SK-N-SH (cell line): ENCODE data around the gene KCNAB1. TPM values are rescaled to one million over a fixed set of nuclear protein-coding genes. Genes with fewer than 3 reads are reported as not detected.
"Not testable (repeated sequence)": the region's sequence is repeated elsewhere in the genome, so short reads cannot be mapped to it uniquely, and the experiment has no call there.

Experiments
- CTCF ChIA-PET: fragments of 300-600, 350-600 bp; formaldehyde crosslinking; extraction: SDS; loops from one replicate; lab custom pipeline; 2021; lab: Yijun Ruan, JAX
- POLR2A ChIA-PET: fragments of 350-600 bp; sonication (Branson Sonifier 250); formaldehyde crosslinking; extraction: SDS; loops from one replicate; lab custom pipeline; 2020; ENCODE audit warnings: antibody characterized with exemption, inconsistent platforms; lab: Yijun Ruan, JAX
- DNase-seq: peaks from one replicate; pipeline ENCODE4 v3.0.0; 2012
- H2AFZ ChIP-seq: fragments of 200-600 bp; sonication (generic); 2 replicates; pipeline ENCODE4 v1.8.1; 2016; ENCODE audit warnings: antibody characterized with exemption, mild to moderate bottlenecking, low read depth
- H3F3A ChIP-seq: fragments of 200-600 bp; sonication (generic); replicated peaks from 2 replicates; pipeline ENCODE3; 2016; ENCODE audit warnings: antibody characterized with exemption, mild to moderate bottlenecking; ENCODE audit not compliant: insufficient read depth
- H3K27ac ChIP-seq, 2 experiments: fragments of 200-500 bp in 1 of 2; fragments of 200-600 bp in 1 of 2; sonication (Bioruptor generic) in 1 of 2; sonication (generic), shearing (Covaris generic) in 1 of 2; 2 replicates each; pipeline versions ENCODE4 v1.5.1 to v1.6.1; 2014 to 2016; ENCODE audit warnings: low read depth in 2 of 2, inconsistent platforms in 1 of 2, low read length in 1 of 2, mild to moderate bottlenecking in 1 of 2, mixed read lengths in 1 of 2
- H3K27me3 ChIP-seq: fragments of 200-600 bp; sonication (generic), shearing (Covaris generic); 2 replicates; pipeline ENCODE4 v1.6.1; 2016; ENCODE audit warnings: mixed run types; ENCODE audit not compliant: insufficient read depth
- H3K36me3 ChIP-seq, 2 experiments: fragments of 200-500 bp in 1 of 2; fragments of 200-600 bp in 1 of 2; sonication (Bioruptor generic) in 1 of 2; sonication (generic) in 1 of 2; replicated peaks in 1 of 2; 2 replicates each; pipeline versions ENCODE3 to v1.5.1; 2014 to 2016; ENCODE audit warnings: low read length in 1 of 2, mild to moderate bottlenecking in 1 of 2; ENCODE audit not compliant: insufficient read depth in 2 of 2, control insufficient read depth in 1 of 2
- H3K4me1 ChIP-seq, 2 experiments: fragments of 200-500 bp in 1 of 2; fragments of 200-600 bp in 1 of 2; sonication (Bioruptor generic) in 1 of 2; sonication (generic), shearing (Covaris generic) in 1 of 2; 2 replicates each; pipeline versions ENCODE4 v1.5.1 to v1.6.1; 2014 to 2016; ENCODE audit warnings: low read depth in 1 of 2, low read length in 1 of 2, mixed run types in 1 of 2; ENCODE audit not compliant: insufficient read depth in 2 of 2, control insufficient read depth in 1 of 2
- H3K4me2 ChIP-seq: fragments of 200-600 bp; sonication (generic), shearing (Covaris generic); 2 replicates; pipeline ENCODE4 v1.6.1; 2017; ENCODE audit warnings: mixed run types
- H3K4me3 ChIP-seq, 2 experiments: fragments of 200-500 bp in 1 of 2; fragments of 200-600 bp in 1 of 2; sonication (Bioruptor generic) in 1 of 2; sonication (generic), shearing (Covaris generic) in 1 of 2; 2 replicates each; pipeline versions ENCODE4 v1.5.1 to v1.8.1; 2014 to 2016; ENCODE audit warnings: low read depth in 2 of 2, inconsistent platforms in 1 of 2, low read length in 1 of 2, mild to moderate bottlenecking in 1 of 2, mixed read lengths in 1 of 2, moderate library complexity in 1 of 2
- H3K79me2 ChIP-seq: fragments of 200-600 bp; sonication (generic); 2 replicates; pipeline ENCODE4 v1.8.1; 2017; ENCODE audit warnings: mild to moderate bottlenecking; ENCODE audit not compliant: insufficient read depth
- H3K9ac ChIP-seq: fragments of 200-600 bp; sonication (generic); 2 replicates; pipeline ENCODE4 v1.6.1; 2017; ENCODE audit warnings: mixed run types
- H3K9me2 ChIP-seq: fragments of 200-600 bp; sonication (generic); 2 replicates; pipeline ENCODE4 v1.6.1; 2017; ENCODE audit warnings: mixed run types
- H3K9me3 ChIP-seq: fragments of 200-600 bp; sonication (generic); 2 replicates; pipeline ENCODE4 v1.6.1; 2017; ENCODE audit warnings: mixed run types, mild to moderate bottlenecking, moderate library complexity
- H4K20me1 ChIP-seq: fragments of 200-600 bp; sonication (generic); 2 replicates; pipeline ENCODE4 v1.6.1; 2017; ENCODE audit warnings: mild to moderate bottlenecking, mixed run types; ENCODE audit not compliant: insufficient read depth
- EZH2phosphoT487 ChIP-seq: fragments of 200-600 bp; sonication (generic); IDR thresholded peaks from 2 replicates; pipeline ENCODE4 v1.6.1; 2017; ENCODE audit warnings: low read depth, mixed run types, mild to moderate bottlenecking, antibody characterized with exemption, moderate library complexity, borderline replicate concordance
- FOSL2 ChIP-seq: IDR thresholded peaks from 2 replicates; pipeline ENCODE4 v1.4.0; 2012; ENCODE audit warnings: low read depth, mild to moderate bottlenecking, moderate library complexity, borderline replicate concordance
- RAD21 ChIP-seq: IDR thresholded peaks from 2 replicates; pipeline ENCODE4 v1.6.1; 2012; ENCODE audit warnings: mild to moderate bottlenecking, low read length
- SIN3A ChIP-seq: IDR thresholded peaks from 2 replicates; pipeline ENCODE4 v1.6.1; 2012; ENCODE audit warnings: low read depth, mild to moderate bottlenecking, low read length, moderate library complexity, borderline replicate concordance
- SMC3 ChIP-seq: IDR thresholded peaks from 2 replicates; pipeline ENCODE4 v1.6.1; 2012; ENCODE audit warnings: low read depth, low read length, improper control_type of control experiment
- TAF1 ChIP-seq: IDR thresholded peaks from 2 replicates; pipeline ENCODE4 v1.6.1; 2012; ENCODE audit warnings: low read depth, mild to moderate bottlenecking, low read length, moderate library complexity, borderline replicate concordance
- YY1 ChIP-seq: IDR thresholded peaks from 2 replicates; pipeline ENCODE4 v1.4.0; 2012; ENCODE audit warnings: low read depth, mild to moderate bottlenecking
- WGBS: methylation state at CpG from one replicate; pipeline ENCODE4 v1.1.6; 2017; ENCODE audit warnings: low lambda C conversion rate; 5-methylcytosine and 5-hydroxymethylcytosine counted together
- polyA plus RNA-seq, 3 experiments: library from polyadenylated mRNA; depleted of rRNA; stranded (reverse); fragments of >200 nt; gene quantifications; 2 replicates each; pipeline ENCODE4 v1.2.3, GENCODE V29; 2012
- TF ChIP-seq, protein P1 (sequence below): IDR thresholded peaks from 2 replicates; pipeline ENCODE4 v1.4.0; 2012; ENCODE audit warnings: low read depth
- TF ChIP-seq, protein P2 (sequence below): IDR thresholded peaks from 2 replicates; pipeline ENCODE4 v1.4.0; 2012; ENCODE audit warnings: low read depth, borderline replicate concordance
- TF ChIP-seq, protein P3 (sequence below): fragments of 200-600 bp; sonication (generic); IDR thresholded peaks from 2 replicates; pipeline ENCODE4 v1.6.1; 2017; ENCODE audit warnings: antibody characterized with exemption, mild to moderate bottlenecking, moderate library complexity

Gene KCNAB1
- polyA plus RNA-seq, 1 of the 3 experiments (the other 2 are of a cell fraction): 82.1 TPM

DNA sequence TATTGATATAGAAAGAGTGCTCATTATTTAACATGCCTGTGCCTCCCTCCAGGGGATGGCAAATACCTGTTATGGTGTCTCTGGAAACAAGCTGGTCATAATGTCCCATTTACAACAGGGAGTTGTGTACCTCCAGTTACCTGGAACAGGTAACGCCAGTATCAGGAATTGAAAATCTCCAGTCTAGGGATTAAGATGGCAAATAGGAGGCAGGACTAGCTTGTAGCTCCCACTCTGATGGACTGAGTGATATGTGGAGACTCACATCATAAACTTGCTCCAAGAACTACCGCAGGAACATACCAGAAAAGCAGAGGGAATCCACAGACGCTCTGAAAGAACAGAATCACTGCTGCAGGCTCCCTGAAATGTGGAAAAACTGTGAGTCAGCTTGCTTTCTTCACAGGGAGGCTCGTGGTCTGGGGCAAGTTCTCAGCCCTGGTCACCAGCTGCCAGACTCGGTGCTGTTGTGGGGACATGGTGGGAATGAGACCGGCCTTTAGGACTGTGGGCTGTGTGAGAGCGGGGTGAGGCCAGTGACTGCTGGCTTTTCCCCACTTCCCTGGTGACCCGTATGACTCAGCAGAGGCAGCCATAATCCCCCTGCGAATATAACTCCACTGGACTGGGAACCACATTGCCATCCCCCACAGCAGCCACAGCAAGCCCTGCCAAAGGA is 97.4 kb downstream of the KCNAB1 start:
- no peaks in the 10 kb centered on the region for H3K9me2 ChIP-seq
- H4K20me1 ChIP-seq: no peaks in the 10 kb centered on the region
- H3F3A ChIP-seq: peaks cover 6% of the 10 kb centered on the region
- H3K4me3 ChIP-seq: no peak overlapping the region
- H3K4me2 ChIP-seq: 0 out of 2 replicates have a peak overlapping the region, but pooled peaks have one; percentile 19
- no peak overlapping the region; the same call in 1 of the 2 replicates for H3K9ac ChIP-seq
- ChIA-PET CTCF (interaction anchor here (1.0 kb wide), 1 partner anchor 69 kb away, joined by 3 read pairs; no protein-coding TSS in a partner anchor), POLR2A (no interaction called here)
- no peak for DNase-seq
- H3K79me2 ChIP-seq: no peaks in the 10 kb centered on the region
- H3K4me1 ChIP-seq: peaks cover 0 to 2% of the 10 kb centered on the region in 2 experiments; a peak in 1 of 4 replicates
- H3K27ac ChIP-seq: peak overlapping the region in 1 of 2 experiments; percentile 62; a peak in 2 of 4 replicates
- TF ChIP-seq FOSL2 (peak; percentile 18; the same call in 1 of the 2 replicates), RAD21 (no peak), YY1 (0 out of 2 replicates have a peak, but pooled peaks have one; percentile 37)
- no peaks in the 10 kb centered on the region for H3K9me3 ChIP-seq
- H3K36me3 ChIP-seq: no peaks in the 10 kb centered on the region
- H2AFZ ChIP-seq: peak overlapping the region; percentile 73
- WGBS: 82% methylated on average over 3 of the region's 9 CpGs
- no peaks in the 10 kb centered on the region for H3K27me3 ChIP-seq

DNA sequence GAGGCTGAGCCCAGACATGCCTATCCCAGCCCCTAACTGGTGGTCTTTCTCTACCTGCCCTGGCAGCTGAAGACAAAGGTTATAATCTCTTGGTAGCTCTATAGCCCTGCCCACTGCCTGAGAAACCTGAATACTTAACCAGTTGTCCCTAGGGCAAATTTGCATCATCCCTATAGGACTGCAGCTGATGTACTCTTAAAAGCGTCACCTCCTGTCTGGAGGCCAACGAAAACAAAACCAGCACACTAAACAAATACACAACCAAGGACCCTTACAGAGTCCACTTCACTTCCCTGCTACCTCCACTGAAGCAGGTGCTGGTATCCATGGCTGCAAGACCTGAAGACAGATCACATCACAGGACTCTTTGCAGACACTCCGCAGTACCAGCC is 98.0 kb downstream of the KCNAB1 start:
- no peaks in the 10 kb centered on the region for H3K27me3 ChIP-seq
- WGBS: 78% methylated on average over 3 of the region's 3 CpGs
- POLR2A ChIA-PET: no interaction called here
- CTCF ChIA-PET: interaction anchor here (0.6 to 1.1 kb wide), 2 partner anchors 26 to 29 kb away, joined by 3 read pairs; no protein-coding TSS in a partner anchor
- no peak for TF ChIP-seq SMC3
- no peak for TF ChIP-seq RAD21
- no peak for TF ChIP-seq TAF1
- TF ChIP-seq, protein P1, sequence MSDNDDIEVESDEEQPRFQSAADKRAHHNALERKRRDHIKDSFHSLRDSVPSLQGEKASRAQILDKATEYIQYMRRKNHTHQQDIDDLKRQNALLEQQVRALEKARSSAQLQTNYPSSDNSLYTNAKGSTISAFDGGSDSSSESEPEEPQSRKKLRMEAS: no peak
- TF ChIP-seq FOSL2: no peak
- TF ChIP-seq, protein P2, sequence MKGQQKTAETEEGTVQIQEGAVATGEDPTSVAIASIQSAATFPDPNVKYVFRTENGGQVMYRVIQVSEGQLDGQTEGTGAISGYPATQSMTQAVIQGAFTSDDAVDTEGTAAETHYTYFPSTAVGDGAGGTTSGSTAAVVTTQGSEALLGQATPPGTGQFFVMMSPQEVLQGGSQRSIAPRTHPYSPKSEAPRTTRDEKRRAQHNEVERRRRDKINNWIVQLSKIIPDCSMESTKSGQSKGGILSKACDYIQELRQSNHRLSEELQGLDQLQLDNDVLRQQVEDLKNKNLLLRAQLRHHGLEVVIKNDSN: no peak
- no peak for TF ChIP-seq SIN3A
- TF ChIP-seq, protein P3, sequence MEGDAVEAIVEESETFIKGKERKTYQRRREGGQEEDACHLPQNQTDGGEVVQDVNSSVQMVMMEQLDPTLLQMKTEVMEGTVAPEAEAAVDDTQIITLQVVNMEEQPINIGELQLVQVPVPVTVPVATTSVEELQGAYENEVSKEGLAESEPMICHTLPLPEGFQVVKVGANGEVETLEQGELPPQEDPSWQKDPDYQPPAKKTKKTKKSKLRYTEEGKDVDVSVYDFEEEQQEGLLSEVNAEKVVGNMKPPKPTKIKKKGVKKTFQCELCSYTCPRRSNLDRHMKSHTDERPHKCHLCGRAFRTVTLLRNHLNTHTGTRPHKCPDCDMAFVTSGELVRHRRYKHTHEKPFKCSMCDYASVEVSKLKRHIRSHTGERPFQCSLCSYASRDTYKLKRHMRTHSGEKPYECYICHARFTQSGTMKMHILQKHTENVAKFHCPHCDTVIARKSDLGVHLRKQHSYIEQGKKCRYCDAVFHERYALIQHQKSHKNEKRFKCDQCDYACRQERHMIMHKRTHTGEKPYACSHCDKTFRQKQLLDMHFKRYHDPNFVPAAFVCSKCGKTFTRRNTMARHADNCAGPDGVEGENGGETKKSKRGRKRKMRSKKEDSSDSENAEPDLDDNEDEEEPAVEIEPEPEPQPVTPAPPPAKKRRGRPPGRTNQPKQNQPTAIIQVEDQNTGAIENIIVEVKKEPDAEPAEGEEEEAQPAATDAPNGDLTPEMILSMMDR: no peak
- no peak for TF ChIP-seq EZH2phosphoT487
- H3K9me3 ChIP-seq: no peaks in the 10 kb centered on the region
- no peak overlapping the region for H3K4me3 ChIP-seq
- no peak for DNase-seq
- no peaks in the 10 kb centered on the region for H3K36me3 ChIP-seq
- no peaks in the 10 kb centered on the region for H4K20me1 ChIP-seq
- H3K4me2 ChIP-seq: 0 out of 2 replicates have a peak overlapping the region, but pooled peaks have one; percentile 19
- H3K27ac ChIP-seq: peak overlapping the region in 1 of 2 experiments; percentile 62; a peak in 2 of 4 replicates
- no peaks in the 10 kb centered on the region for H3K79me2 ChIP-seq
- H3F3A ChIP-seq: peaks cover 6% of the 10 kb centered on the region
- H2AFZ ChIP-seq: peak overlapping the region; percentile 73; the same call in 1 of the 2 replicates
- H3K4me1 ChIP-seq: peaks cover 0 to 2% of the 10 kb centered on the region in 2 experiments; a peak in 1 of 4 replicates
- H3K9me2 ChIP-seq: no peaks in the 10 kb centered on the region
- no peak overlapping the region; the same call in 1 of the 2 replicates for H3K9ac ChIP-seq

DNA sequence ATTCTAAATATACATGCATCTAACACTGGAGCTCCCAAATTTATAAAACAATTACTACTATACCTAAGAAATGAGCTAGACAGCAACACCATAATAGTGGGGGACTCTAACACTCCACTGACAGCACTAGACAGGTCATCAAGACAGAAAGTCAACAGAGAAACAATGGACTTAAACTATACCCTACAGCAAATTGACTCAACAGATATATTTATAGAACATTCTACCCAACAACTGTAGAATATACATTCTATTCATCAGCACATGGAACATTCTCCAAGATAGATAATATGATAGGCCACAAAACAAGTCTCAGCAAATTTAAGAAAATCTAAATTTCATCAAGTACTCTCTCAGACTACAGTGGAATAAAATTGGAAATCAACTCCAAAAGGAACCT is 102.0 kb downstream of the KCNAB1 start:
- H2AFZ ChIP-seq, H3K36me3 ChIP-seq, H3K4me1 ChIP-seq, H3K79me2 ChIP-seq, H3K9me2 ChIP-seq, H3K4me3 ChIP-seq, H4K20me1 ChIP-seq, H3K27me3 ChIP-seq, DNase-seq, H3K27ac ChIP-seq, H3K9me3 ChIP-seq, H3K9ac ChIP-seq, H3K4me2 ChIP-seq, POLR2A ChIA-PET, H3F3A ChIP-seq, CTCF ChIA-PET: not testable (repeated sequence)

DNA sequence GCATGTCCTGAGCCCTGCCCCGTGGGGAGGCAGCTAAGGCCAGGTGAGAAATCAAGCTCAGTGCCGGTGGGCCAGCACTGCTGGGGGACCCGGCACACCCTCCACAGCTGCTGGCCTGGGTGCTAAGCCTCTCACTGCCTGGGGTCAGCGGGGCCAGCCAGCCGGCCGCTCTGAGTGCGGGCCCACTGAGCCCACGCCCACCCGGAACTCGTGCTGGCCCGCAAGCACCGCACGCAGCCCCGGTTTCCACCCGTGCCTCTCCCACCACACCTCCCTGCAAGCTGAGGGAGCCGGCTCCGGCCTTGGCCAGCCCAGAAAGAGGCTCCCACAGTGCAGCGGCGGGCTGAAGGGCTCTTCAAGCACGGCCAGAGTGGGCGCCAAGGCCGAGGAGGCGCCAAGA is 103.7 kb downstream of the KCNAB1 start:
- H3K9me2 ChIP-seq, H3K79me2 ChIP-seq, H3K27ac ChIP-seq, H3K4me1 ChIP-seq, H3F3A ChIP-seq, H2AFZ ChIP-seq, H3K27me3 ChIP-seq, H3K4me3 ChIP-seq, H4K20me1 ChIP-seq, POLR2A ChIA-PET, H3K9ac ChIP-seq, H3K36me3 ChIP-seq, DNase-seq, H3K9me3 ChIP-seq, H3K4me2 ChIP-seq: not testable (repeated sequence)
- CTCF ChIA-PET: interaction anchor here (1.1 kb wide), 1 partner anchor 73 kb away, joined by 3 read pairs; no protein-coding TSS in a partner anchor
- 92% methylated on average over 19 of the region's 23 CpGs for WGBS
